Nephron progenitor cell (in vitro differentiated cells): ENCODE results near the gene BLVRB.

ENCODE experiments used
- DNase-seq: peaks from one replicate; pipeline ENCODE4 v3.0.0; 2021
- H3K27ac Mint-ChIP-seq: 2 replicates; pipeline ENCODE4 v1.8.0; 2021; ENCODE audit warnings: mild to moderate bottlenecking, moderate library complexity, mixed read lengths
- H3K27me3 Mint-ChIP-seq: 2 replicates; pipeline ENCODE4 v1.8.0; 2021; ENCODE audit warnings: mild to moderate bottlenecking, low read depth, mixed read lengths; ENCODE audit not compliant: poor library complexity
- H3K36me3 Mint-ChIP-seq: 2 replicates; pipeline ENCODE4 v1.8.0; 2021; ENCODE audit warnings: low read depth, mixed read lengths
- H3K4me1 Mint-ChIP-seq: 2 replicates; pipeline ENCODE4 v1.8.0; 2021; ENCODE audit warnings: mixed read lengths
- H3K4me3 Mint-ChIP-seq: 2 replicates; pipeline ENCODE4 v1.8.0; 2021; ENCODE audit warnings: mild to moderate bottlenecking, moderate library complexity, mixed read lengths
- H3K9me3 Mint-ChIP-seq: 2 replicates; pipeline ENCODE4 v1.8.0; 2021; ENCODE audit warnings: mild to moderate bottlenecking, moderate library complexity, mixed read lengths
- TF ChIP-seq, protein P1 (sequence below): fragments of 200-600 bp; sonication (generic); IDR thresholded peaks from 2 replicates; pipeline ENCODE4 v1.5.0; 2021; ENCODE audit warnings: antibody characterized with exemption

BLVRB gene

DNA sequence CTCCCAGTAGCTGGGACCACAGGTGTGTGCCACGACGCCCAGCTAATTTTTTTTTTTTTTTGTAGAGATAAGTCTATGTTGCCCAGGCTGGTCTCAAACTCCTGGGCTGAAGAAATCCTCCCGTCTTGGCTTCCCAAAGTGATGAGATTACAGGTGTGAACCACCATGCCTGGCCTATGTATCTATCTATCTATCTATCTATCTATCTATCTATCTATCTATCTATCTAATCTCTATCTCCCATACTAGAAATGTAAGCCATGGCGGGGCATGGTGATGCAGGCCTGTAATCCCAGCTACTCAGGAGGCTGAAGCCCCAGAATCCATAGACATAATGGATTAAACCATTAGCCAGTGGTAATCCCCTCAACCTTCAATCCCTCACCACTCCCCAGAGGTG, 14.9 kb downstream of the BLVRB start:
- H3K27me3 Mint-ChIP-seq: peaks cover 3% of the 10 kb centered on the region

DNA sequence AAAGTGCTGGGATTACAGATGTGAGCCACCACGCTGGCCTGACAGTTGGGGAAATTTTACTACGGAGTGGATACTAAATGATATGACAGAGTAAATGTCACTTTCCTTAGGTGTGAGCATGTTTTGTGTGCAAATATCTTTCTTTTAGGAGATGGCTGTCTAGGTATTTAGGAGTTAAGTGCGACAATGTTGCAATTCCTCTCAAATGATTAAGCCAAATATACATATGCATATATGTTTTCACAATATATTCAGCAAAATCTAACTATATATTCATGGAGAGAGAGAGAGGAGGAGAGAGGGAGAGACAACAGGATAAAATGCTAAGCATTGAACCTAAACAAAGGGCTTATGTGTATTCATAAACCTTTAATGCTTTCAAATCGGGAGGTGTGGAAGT, 16.0 kb downstream of the BLVRB start:
- H3K4me1 Mint-ChIP-seq: peaks cover 38% of the 10 kb centered on the region
- no peak for DNase-seq
- TF ChIP-seq, protein P1, sequence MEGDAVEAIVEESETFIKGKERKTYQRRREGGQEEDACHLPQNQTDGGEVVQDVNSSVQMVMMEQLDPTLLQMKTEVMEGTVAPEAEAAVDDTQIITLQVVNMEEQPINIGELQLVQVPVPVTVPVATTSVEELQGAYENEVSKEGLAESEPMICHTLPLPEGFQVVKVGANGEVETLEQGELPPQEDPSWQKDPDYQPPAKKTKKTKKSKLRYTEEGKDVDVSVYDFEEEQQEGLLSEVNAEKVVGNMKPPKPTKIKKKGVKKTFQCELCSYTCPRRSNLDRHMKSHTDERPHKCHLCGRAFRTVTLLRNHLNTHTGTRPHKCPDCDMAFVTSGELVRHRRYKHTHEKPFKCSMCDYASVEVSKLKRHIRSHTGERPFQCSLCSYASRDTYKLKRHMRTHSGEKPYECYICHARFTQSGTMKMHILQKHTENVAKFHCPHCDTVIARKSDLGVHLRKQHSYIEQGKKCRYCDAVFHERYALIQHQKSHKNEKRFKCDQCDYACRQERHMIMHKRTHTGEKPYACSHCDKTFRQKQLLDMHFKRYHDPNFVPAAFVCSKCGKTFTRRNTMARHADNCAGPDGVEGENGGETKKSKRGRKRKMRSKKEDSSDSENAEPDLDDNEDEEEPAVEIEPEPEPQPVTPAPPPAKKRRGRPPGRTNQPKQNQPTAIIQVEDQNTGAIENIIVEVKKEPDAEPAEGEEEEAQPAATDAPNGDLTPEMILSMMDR: no peak
- no peak overlapping the region for H3K4me3 Mint-ChIP-seq
- no peaks in the 10 kb centered on the region for H3K27me3 Mint-ChIP-seq
- H3K9me3 Mint-ChIP-seq: no peaks in the 10 kb centered on the region
- peaks cover 10% of the 10 kb centered on the region for H3K36me3 Mint-ChIP-seq
- H3K27ac Mint-ChIP-seq: peak overlapping the region; percentile 64

More for the DNA sequence above, 14.9 kb downstream of the BLVRB start:
- DNase-seq: no peak
- no peaks in the 10 kb centered on the region for H3K9me3 Mint-ChIP-seq
- peaks cover 10% of the 10 kb centered on the region for H3K36me3 Mint-ChIP-seq
- H3K27ac Mint-ChIP-seq: no peak overlapping the region
- peaks cover 32% of the 10 kb centered on the region for H3K4me1 Mint-ChIP-seq
- TF ChIP-seq, protein P1: no peak
- H3K4me3 Mint-ChIP-seq: no peak overlapping the region

DNA sequence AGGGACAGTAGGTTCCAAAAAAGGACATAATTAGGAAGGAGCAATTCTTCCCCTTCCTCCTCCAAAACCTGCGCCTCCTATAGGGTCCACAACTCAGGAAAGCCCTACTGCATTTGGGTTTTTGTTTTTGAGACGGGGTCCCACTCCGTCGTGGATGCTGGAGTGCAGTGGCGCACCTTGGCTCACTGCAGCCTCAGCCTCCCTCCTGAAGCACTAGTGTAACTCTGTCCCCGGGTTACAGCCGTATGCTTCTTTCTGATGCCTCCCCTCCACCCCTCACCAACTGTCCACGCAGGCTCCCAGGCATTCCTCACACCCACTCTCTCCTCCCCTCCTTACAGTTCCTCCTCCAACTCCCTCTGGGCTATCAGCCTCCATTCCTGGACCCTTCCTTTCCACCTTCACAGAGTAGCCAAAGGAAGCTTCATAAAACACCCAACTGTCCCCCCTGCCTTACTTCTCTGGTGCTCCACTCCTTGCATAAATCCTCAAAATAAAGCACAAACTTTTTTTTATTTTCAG, 19.2 kb downstream of the BLVRB start:
- Mint-ChIP-seq H3K27me3 (peaks cover 4% of the 10 kb centered on the region), H3K9me3 (no peaks in the 10 kb centered on the region), H3K27ac (peak overlapping the region; percentile 97), H3K36me3 (peaks cover 15% of the 10 kb centered on the region), H3K4me1 (peaks cover 49% of the 10 kb centered on the region), H3K4me3 (peak overlapping the region; percentile 24)
- TF ChIP-seq, protein P1: no peak
- DNase-seq: no peak

DNA sequence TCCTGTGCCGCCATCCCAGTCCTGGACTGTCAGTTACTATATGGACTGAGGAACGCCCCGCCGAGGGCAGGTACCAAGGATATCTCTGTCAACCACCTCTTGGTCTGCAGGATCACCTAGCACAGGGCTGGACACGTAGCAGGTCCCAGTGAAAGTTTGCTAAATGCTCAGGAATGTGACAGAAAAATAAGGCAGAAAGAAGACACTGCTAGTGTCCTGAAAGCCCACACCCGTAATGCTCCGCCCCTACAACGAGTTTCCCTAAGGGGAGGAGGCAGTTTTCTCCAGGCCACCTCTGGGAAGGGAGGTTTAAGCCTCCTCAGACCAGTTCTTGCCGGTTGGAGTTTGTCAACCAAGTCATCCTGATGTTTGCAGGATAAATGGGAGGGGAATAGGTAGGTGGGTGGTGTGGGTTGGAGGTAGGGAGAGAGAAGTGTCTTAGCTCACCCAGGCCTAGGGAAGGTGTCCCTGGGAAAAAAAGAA, 19.7 kb downstream of the BLVRB start:
- peak; percentile 54 for DNase-seq
- Mint-ChIP-seq H3K27ac (peak overlapping the region; percentile 97), H3K4me1 (peaks cover 54% of the 10 kb centered on the region), H3K9me3 (no peaks in the 10 kb centered on the region), H3K36me3 (peaks cover 19% of the 10 kb centered on the region), H3K4me3 (peak overlapping the region; percentile 75), H3K27me3 (peaks cover 4% of the 10 kb centered on the region)
- TF ChIP-seq, protein P1: no peak

DNA sequence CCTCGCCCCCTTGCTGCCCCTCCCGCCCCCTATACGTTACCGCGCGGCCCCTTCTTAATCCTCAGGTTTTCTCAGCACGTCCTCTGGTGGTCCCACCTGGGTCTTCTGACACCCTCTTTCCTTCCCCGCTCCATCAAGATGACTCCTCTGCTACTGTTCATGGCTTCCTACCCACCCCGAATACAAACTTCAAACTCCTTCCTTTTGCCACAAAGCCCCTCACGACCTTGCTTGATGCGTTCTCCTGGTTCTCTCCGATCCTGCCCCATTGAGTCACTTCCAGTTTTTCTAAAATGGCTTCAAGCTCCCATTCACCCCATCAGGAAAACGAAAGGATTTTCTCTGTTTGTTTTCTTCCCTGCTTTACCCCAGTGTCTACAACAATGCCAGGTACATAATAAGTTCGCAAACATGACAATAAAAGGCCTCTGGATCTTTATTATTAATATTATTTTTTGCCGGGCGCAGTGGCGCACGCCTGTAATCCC, 20.7 kb downstream of the BLVRB start:
- no peak for DNase-seq
- peak overlapping the region; percentile 97 for H3K27ac Mint-ChIP-seq
- no peaks in the 10 kb centered on the region for H3K9me3 Mint-ChIP-seq
- peaks cover 60% of the 10 kb centered on the region for H3K4me1 Mint-ChIP-seq
- H3K4me3 Mint-ChIP-seq: peak overlapping the region; percentile 99
- peaks cover 24% of the 10 kb centered on the region for H3K36me3 Mint-ChIP-seq
- H3K27me3 Mint-ChIP-seq: peaks cover 4% of the 10 kb centered on the region
- TF ChIP-seq, protein P1: no peak
